GM23338 (cell line): ENCODE measurements around the gene TSHZ2. TPM values are rescaled to one million over a fixed set of nuclear protein-coding genes. Genes with fewer than 3 reads are reported as not detected.

Experiments used
- ATAC-seq: fragments of 200-7000 bp; cut with Tn5 transposase; 3 replicates; pipeline ENCODE4 v1.9.1; 2020
- DNase-seq: peaks from one replicate; pipeline ENCODE4 v3.0.0-alpha.2; 2015; ENCODE audit warnings: low spot score
- H2AFZ ChIP-seq: fragments of 200-600 bp; sonication (generic); 2 replicates; pipeline ENCODE4 v1.8.0; 2016; ENCODE audit warnings: antibody characterized with exemption, mild to moderate bottlenecking, moderate library complexity
- H3F3A ChIP-seq: fragments of 200-600 bp; sonication (generic); replicated peaks from 2 replicates; pipeline ENCODE4 v1.8.0; 2017; ENCODE audit warnings: antibody characterized with exemption, mixed run types, low read depth
- H3K27ac ChIP-seq: fragments of 200-600 bp; sonication (generic); 2 replicates; pipeline ENCODE4 v1.6.1; 2016; ENCODE audit warnings: low read depth
- H3K27me3 ChIP-seq: fragments of 200-600 bp; sonication (generic); 2 replicates; pipeline ENCODE4 v1.8.0; 2016; ENCODE audit warnings: mild to moderate bottlenecking, mixed run types, moderate library complexity; ENCODE audit not compliant: insufficient read depth
- H3K36me3 ChIP-seq: fragments of 200-600 bp; sonication (generic); 2 replicates; pipeline ENCODE4 v1.8.0; 2016; ENCODE audit warnings: mild to moderate bottlenecking; ENCODE audit not compliant: insufficient read depth
- H3K4me1 ChIP-seq: fragments of 200-600 bp; sonication (generic); 2 replicates; pipeline ENCODE4 v1.8.0; 2016; ENCODE audit warnings: mild to moderate bottlenecking, moderate library complexity; ENCODE audit not compliant: insufficient read depth
- H3K4me2 ChIP-seq: fragments of 200-600 bp; sonication (generic); 2 replicates; pipeline ENCODE4 v1.7.1; 2017; ENCODE audit warnings: mixed run types
- H3K4me3 ChIP-seq: fragments of 200-600 bp; sonication (generic); 2 replicates; pipeline ENCODE4 v1.6.1; 2016; ENCODE audit warnings: mixed run types
- H3K79me2 ChIP-seq: fragments of 200-600 bp; sonication (generic); replicated peaks from 2 replicates; pipeline ENCODE4 v1.8.0; 2017; ENCODE audit warnings: mild to moderate bottlenecking; ENCODE audit not compliant: insufficient read depth
- H3K9me2 ChIP-seq: fragments of 200-600 bp; sonication (generic); 2 replicates; pipeline ENCODE4 v1.8.0; 2017; ENCODE audit not compliant: insufficient read depth
- H4K20me1 ChIP-seq: fragments of 200-600 bp; sonication (generic); replicated peaks from 2 replicates; pipeline ENCODE4 v1.8.0; 2017; ENCODE audit warnings: mild to moderate bottlenecking; ENCODE audit not compliant: insufficient read depth
- H3K27ac Mint-ChIP-seq: 2 replicates; pipeline ENCODE4 v1.8.0; 2020; ENCODE audit warnings: inconsistent platforms, mild to moderate bottlenecking, moderate library complexity, mixed read lengths
- H3K27me3 Mint-ChIP-seq: 3 replicates; pipeline ENCODE4 v1.8.0; 2022; ENCODE audit warnings: low read depth, mild to moderate bottlenecking, moderate library complexity, mixed read lengths, inconsistent platforms; ENCODE audit not compliant: insufficient read depth, poor library complexity
- H3K36me3 Mint-ChIP-seq: 3 replicates; pipeline ENCODE4 v1.8.0; 2021; ENCODE audit warnings: low read depth, mild to moderate bottlenecking, inconsistent platforms, moderate library complexity, mixed read lengths
- H3K4me1 Mint-ChIP-seq: 3 replicates; pipeline ENCODE4 v1.8.0; 2020; ENCODE audit warnings: mild to moderate bottlenecking, inconsistent platforms, mixed read lengths
- H3K4me3 Mint-ChIP-seq: 3 replicates; pipeline ENCODE4 v1.8.0; 2021; ENCODE audit warnings: moderate library complexity, mild to moderate bottlenecking, inconsistent platforms, mixed read lengths
- H3K9me3 Mint-ChIP-seq: 3 replicates; pipeline ENCODE4 v1.8.0; 2020; ENCODE audit warnings: moderate library complexity, mild to moderate bottlenecking, inconsistent platforms, mixed read lengths
- CREB1 ChIP-seq: fragments of 250-450 bp; sonication (Bioruptor Pico); IDR thresholded peaks from 2 replicates; pipeline ENCODE4 v1.5.0; 2020; ENCODE audit warnings: low read depth, mild to moderate bottlenecking, moderate library complexity
- EZH2 ChIP-seq: fragments of 200-600 bp; sonication (generic); IDR thresholded peaks from one replicate; pipeline ENCODE4 v1.8.0; 2017; ENCODE audit warnings: antibody characterized with exemption, mild to moderate bottlenecking, low read depth; ENCODE audit not compliant: unreplicated experiment
- EZH2phosphoT487 ChIP-seq: fragments of 200-600 bp; sonication (generic); IDR thresholded peaks from one replicate; pipeline ENCODE4 v1.8.1; 2018; ENCODE audit warnings: antibody characterized with exemption; ENCODE audit not compliant: unreplicated experiment
- JUNB ChIP-seq: IDR thresholded peaks from one replicate; pipeline ENCODE4 v1.6.1; 2016; ENCODE audit warnings: antibody characterized with exemption; ENCODE audit not compliant: unreplicated experiment
- POLR2AphosphoS5 ChIP-seq: IDR thresholded peaks from 2 replicates; pipeline ENCODE4 v1.6.1; 2016; ENCODE audit warnings: antibody characterized with exemption, low read depth
- STAT1 ChIP-seq: IDR thresholded peaks from one replicate; pipeline ENCODE4 v1.6.1; 2016; ENCODE audit warnings: antibody characterized with exemption; ENCODE audit not compliant: unreplicated experiment
- ZNF114 ChIP-seq: fragments of 250-450 bp; sonication (Bioruptor Pico); IDR thresholded peaks from 2 replicates; pipeline ENCODE4 v1.5.0; 2020; ENCODE audit warnings: mild to moderate bottlenecking, moderate library complexity
- ZNF331 ChIP-seq: fragments of 250-450 bp; sonication (Bioruptor Pico); IDR thresholded peaks from 2 replicates; pipeline ENCODE4 v1.5.0; 2020; ENCODE audit warnings: low read depth, mild to moderate bottlenecking, moderate library complexity
- polyA plus RNA-seq: library from polyadenylated mRNA; unstranded; fragments of >200 nt; fragmentation: Nextera tagmentation; extraction: Ambion mirVana; gene quantifications from 2 replicates; pipeline ENCODE4 v1.2.1, GENCODE V29; 2016
- total RNA-seq: library from RNA; depleted of rRNA; stranded (reverse); fragments of >200 nt; shearing (Covaris generic); gene quantifications from 2 replicates; pipeline ENCODE4 v1.2.3, GENCODE V29; 2014
- TF ChIP-seq, protein P1 (sequence below): fragments of 250-450 bp; sonication (Bioruptor Pico); IDR thresholded peaks from 2 replicates; pipeline ENCODE4 v1.5.0; 2020; ENCODE audit warnings: mild to moderate bottlenecking, moderate library complexity
- TF ChIP-seq, protein P2 (sequence below): IDR thresholded peaks from one replicate; pipeline ENCODE4 v1.6.1; 2018; ENCODE audit warnings: antibody characterized with exemption; ENCODE audit not compliant: unreplicated experiment
- TF ChIP-seq, protein P3 (sequence below), 2 experiments: fragments of 200-600 bp in 1 of 2; sonication (generic) in 1 of 2; conservative IDR thresholded peaks; 2 replicates each; pipeline versions ENCODE4 v1.5.1 to v1.6.1; 2016 to 2017; ENCODE audit warnings: antibody characterized with exemption in 2 of 2, low read depth in 2 of 2, mild to moderate bottlenecking in 2 of 2, moderate library complexity in 1 of 2
- TF ChIP-seq, protein P4 (sequence below): IDR thresholded peaks from 2 replicates; pipeline ENCODE4 v1.6.1; 2016; ENCODE audit warnings: antibody characterized with exemption

TSHZ2 gene
- total and polyA plus RNA-seq, 2 experiments from 2014 or later: 0.49 to 1.3 TPM

DNA sequence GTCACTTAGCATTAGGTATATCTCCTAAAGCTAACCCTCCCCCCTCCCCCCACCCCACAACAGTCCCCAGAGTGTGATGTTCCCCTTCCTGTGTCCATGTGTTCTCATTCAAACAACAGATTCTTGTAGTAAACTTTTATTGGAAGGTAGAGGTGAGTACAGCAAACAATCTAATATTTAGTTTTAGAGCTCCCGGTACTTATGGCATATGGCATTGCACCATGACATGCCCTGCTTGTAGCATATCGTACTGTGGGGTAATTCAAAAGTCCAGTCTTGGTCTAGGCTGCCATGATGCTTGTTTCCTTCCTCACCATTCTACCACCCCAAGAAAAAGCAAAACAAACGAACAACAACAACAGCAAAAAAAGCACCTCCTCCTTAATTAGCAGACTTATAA, 332.0 kb downstream of the TSHZ2 start:
- ATAC-seq (no peak), DNase-seq (no peak)
- TF ChIP-seq CREB1 (CRISPR knock-in tag): no peak
- TF ChIP-seq JUNB: no peak
- no peak for TF ChIP-seq ZNF331 (CRISPR knock-in tag)
- TF ChIP-seq, protein P1, sequence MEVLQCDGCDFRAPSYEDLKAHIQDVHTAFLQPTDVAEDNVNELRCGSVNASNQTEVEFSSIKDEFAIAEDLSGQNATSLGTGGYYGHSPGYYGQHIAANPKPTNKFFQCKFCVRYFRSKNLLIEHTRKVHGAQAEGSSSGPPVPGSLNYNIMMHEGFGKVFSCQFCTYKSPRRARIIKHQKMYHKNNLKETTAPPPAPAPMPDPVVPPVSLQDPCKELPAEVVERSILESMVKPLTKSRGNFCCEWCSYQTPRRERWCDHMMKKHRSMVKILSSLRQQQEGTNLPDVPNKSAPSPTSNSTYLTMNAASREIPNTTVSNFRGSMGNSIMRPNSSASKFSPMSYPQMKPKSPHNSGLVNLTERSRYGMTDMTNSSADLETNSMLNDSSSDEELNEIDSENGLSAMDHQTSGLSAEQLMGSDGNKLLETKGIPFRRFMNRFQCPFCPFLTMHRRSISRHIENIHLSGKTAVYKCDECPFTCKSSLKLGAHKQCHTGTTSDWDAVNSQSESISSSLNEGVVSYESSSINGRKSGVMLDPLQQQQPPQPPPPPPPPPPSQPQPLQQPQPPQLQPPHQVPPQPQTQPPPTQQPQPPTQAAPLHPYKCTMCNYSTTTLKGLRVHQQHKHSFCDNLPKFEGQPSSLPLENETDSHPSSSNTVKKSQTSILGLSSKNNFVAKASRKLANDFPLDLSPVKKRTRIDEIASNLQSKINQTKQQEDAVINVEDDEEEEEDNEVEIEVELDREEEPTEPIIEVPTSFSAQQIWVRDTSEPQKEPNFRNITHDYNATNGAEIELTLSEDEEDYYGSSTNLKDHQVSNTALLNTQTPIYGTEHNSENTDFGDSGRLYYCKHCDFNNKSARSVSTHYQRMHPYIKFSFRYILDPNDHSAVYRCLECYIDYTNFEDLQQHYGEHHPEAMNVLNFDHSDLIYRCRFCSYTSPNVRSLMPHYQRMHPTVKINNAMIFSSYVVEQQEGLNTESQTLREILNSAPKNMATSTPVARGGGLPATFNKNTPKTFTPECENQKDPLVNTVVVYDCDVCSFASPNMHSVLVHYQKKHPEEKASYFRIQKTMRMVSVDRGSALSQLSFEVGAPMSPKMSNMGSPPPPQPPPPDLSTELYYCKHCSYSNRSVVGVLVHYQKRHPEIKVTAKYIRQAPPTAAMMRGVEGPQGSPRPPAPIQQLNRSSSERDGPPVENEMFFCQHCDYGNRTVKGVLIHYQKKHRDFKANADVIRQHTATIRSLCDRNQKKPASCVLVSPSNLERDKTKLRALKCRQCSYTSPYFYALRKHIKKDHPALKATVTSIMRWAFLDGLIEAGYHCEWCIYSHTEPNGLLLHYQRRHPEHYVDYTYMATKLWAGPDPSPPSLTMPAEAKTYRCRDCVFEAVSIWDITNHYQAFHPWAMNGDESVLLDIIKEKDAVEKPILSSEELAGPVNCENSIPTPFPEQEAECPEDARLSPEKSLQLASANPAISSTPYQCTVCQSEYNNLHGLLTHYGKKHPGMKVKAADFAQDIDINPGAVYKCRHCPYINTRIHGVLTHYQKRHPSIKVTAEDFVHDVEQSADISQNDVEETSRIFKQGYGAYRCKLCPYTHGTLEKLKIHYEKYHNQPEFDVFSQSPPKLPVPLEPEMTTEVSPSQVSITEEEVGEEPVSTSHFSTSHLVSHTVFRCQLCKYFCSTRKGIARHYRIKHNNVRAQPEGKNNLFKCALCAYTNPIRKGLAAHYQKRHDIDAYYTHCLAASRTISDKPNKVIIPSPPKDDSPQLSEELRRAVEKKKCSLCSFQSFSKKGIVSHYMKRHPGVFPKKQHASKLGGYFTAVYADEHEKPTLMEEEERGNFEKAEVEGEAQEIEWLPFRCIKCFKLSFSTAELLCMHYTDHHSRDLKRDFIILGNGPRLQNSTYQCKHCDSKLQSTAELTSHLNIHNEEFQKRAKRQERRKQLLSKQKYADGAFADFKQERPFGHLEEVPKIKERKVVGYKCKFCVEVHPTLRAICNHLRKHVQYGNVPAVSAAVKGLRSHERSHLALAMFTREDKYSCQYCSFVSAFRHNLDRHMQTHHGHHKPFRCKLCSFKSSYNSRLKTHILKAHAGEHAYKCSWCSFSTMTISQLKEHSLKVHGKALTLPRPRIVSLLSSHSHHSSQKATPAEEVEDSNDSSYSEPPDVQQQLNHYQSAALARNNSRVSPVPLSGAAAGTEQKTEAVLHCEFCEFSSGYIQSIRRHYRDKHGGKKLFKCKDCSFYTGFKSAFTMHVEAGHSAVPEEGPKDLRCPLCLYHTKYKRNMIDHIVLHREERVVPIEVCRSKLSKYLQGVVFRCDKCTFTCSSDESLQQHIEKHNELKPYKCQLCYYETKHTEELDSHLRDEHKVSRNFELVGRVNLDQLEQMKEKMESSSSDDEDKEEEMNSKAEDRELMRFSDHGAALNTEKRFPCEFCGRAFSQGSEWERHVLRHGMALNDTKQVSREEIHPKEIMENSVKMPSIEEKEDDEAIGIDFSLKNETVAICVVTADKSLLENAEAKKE (CRISPR knock-in tag): no peak
- TF ChIP-seq EZH2: no peak
- no peak for TF ChIP-seq POLR2AphosphoS5
- TF ChIP-seq, protein P2, sequence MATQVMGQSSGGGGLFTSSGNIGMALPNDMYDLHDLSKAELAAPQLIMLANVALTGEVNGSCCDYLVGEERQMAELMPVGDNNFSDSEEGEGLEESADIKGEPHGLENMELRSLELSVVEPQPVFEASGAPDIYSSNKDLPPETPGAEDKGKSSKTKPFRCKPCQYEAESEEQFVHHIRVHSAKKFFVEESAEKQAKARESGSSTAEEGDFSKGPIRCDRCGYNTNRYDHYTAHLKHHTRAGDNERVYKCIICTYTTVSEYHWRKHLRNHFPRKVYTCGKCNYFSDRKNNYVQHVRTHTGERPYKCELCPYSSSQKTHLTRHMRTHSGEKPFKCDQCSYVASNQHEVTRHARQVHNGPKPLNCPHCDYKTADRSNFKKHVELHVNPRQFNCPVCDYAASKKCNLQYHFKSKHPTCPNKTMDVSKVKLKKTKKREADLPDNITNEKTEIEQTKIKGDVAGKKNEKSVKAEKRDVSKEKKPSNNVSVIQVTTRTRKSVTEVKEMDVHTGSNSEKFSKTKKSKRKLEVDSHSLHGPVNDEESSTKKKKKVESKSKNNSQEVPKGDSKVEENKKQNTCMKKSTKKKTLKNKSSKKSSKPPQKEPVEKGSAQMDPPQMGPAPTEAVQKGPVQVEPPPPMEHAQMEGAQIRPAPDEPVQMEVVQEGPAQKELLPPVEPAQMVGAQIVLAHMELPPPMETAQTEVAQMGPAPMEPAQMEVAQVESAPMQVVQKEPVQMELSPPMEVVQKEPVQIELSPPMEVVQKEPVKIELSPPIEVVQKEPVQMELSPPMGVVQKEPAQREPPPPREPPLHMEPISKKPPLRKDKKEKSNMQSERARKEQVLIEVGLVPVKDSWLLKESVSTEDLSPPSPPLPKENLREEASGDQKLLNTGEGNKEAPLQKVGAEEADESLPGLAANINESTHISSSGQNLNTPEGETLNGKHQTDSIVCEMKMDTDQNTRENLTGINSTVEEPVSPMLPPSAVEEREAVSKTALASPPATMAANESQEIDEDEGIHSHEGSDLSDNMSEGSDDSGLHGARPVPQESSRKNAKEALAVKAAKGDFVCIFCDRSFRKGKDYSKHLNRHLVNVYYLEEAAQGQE: no peak
- no peak for TF ChIP-seq EZH2phosphoT487
- TF ChIP-seq, protein P3, sequence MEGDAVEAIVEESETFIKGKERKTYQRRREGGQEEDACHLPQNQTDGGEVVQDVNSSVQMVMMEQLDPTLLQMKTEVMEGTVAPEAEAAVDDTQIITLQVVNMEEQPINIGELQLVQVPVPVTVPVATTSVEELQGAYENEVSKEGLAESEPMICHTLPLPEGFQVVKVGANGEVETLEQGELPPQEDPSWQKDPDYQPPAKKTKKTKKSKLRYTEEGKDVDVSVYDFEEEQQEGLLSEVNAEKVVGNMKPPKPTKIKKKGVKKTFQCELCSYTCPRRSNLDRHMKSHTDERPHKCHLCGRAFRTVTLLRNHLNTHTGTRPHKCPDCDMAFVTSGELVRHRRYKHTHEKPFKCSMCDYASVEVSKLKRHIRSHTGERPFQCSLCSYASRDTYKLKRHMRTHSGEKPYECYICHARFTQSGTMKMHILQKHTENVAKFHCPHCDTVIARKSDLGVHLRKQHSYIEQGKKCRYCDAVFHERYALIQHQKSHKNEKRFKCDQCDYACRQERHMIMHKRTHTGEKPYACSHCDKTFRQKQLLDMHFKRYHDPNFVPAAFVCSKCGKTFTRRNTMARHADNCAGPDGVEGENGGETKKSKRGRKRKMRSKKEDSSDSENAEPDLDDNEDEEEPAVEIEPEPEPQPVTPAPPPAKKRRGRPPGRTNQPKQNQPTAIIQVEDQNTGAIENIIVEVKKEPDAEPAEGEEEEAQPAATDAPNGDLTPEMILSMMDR (conservative IDR thresholded peaks at IDR 0.05; ENCODE audit: low read depth in 2 of 2): no peak
- no peak for TF ChIP-seq STAT1
- TF ChIP-seq ZNF114 (CRISPR knock-in tag): no peak
- TF ChIP-seq, protein P4, sequence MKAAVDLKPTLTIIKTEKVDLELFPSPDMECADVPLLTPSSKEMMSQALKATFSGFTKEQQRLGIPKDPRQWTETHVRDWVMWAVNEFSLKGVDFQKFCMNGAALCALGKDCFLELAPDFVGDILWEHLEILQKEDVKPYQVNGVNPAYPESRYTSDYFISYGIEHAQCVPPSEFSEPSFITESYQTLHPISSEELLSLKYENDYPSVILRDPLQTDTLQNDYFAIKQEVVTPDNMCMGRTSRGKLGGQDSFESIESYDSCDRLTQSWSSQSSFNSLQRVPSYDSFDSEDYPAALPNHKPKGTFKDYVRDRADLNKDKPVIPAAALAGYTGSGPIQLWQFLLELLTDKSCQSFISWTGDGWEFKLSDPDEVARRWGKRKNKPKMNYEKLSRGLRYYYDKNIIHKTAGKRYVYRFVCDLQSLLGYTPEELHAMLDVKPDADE: no peak
- no peaks in the 10 kb centered on the region for H4K20me1 ChIP-seq
- Mint-ChIP-seq H3K4me1 (no peaks in the 10 kb centered on the region), H3K4me3 (no peak overlapping the region), H3K27me3 (no peaks in the 10 kb centered on the region), H3K27ac (no peak overlapping the region), H3K9me3 (no peaks in the 10 kb centered on the region), H3K36me3 (no peaks in the 10 kb centered on the region)
- no peaks in the 10 kb centered on the region for H3K9me2 ChIP-seq
- no peak overlapping the region for H3K4me3 ChIP-seq
- H3K27ac ChIP-seq: no peak overlapping the region
- no peaks in the 10 kb centered on the region for H3K36me3 ChIP-seq
- no peak overlapping the region for H2AFZ ChIP-seq
- H3K27me3 ChIP-seq: no peaks in the 10 kb centered on the region
- no peaks in the 10 kb centered on the region for H3F3A ChIP-seq
- H3K79me2 ChIP-seq: no peaks in the 10 kb centered on the region
- H3K4me1 ChIP-seq: no peaks in the 10 kb centered on the region
- no peak overlapping the region for H3K4me2 ChIP-seq
